GM21515 (cell line): ENCODE results near the gene RAB25.
A peak's percentile ranks its signal among the peaks of the same experiment; 100 is the strongest.

Experiments used
- ATAC-seq: cut with Tn5 transposase; IDR thresholded peaks from one replicate; pipeline ENCODE4 v1.9.1; 2021; ENCODE audit not compliant: unreplicated experiment

RAB25 gene

GRCh38 chr1:156078728-156079127 is 17.8 kb downstream of the RAB25 start:
- ATAC-seq = no peak

- ATAC-seq = no peak
Measured at GRCh38 chr1:156079762-156080161, 18.8 kb downstream of the RAB25 start.

- no peak for ATAC-seq
Measured at GRCh38 chr1:156080241-156080862, 19.4 kb downstream of the RAB25 start.

GRCh38 chr1:156080863-156081179 is 19.9 kb downstream of the RAB25 start:
- ATAC-seq = no peak

- no peak for ATAC-seq
Measured at GRCh38 chr1:156081180-156081916, 20.4 kb downstream of the RAB25 start.

- ATAC-seq = no peak
Measured at GRCh38 chr1:156081917-156082308, 21.0 kb downstream of the RAB25 start.

GRCh38 chr1:156082309-156083091 is 21.5 kb downstream of the RAB25 start, which contains the start of gene MEX3A:
Gene MEX3A, minus strand, starts transcription at chr1:156082465. Its CDS starts 467 bp downstream, at chr1:156081998.
- ATAC-seq = no peak

- no peak for ATAC-seq
Measured at GRCh38 chr1:156083800-156084790, 23.1 kb downstream of the RAB25 start.

- ATAC-seq = no peak
Measured at GRCh38 chr1:156086256-156086662, 25.3 kb downstream of the RAB25 start.

GRCh38 chr1:156089704-156090103 is 28.7 kb downstream of the RAB25 start:
- no peak for ATAC-seq

- ATAC-seq = no peak
Measured at GRCh38 chr1:156090138-156090839, 29.3 kb downstream of the RAB25 start.

- ATAC-seq = peak; percentile 67
Measured at GRCh38 chr1:156090840-156091188, 29.9 kb downstream of the RAB25 start.

- no peak for ATAC-seq
Measured at GRCh38 chr1:156091610-156092009, 30.6 kb downstream of the RAB25 start.

- no peak for ATAC-seq
Measured at GRCh38 chr1:156095906-156096508, 35.0 kb downstream of the RAB25 start.

- peak; percentile 55 for ATAC-seq
Measured at GRCh38 chr1:156096640-156097391, 35.9 kb downstream of the RAB25 start.

- ATAC-seq = no peak
Measured at GRCh38 chr1:156097499-156098178, 36.7 kb downstream of the RAB25 start.

- no peak for ATAC-seq
Measured at GRCh38 chr1:156098784-156099183, 37.8 kb downstream of the RAB25 start.

GRCh38 chr1:156099282-156099681 is 38.3 kb downstream of the RAB25 start:
- no peak for ATAC-seq
